ENCODE results near the gene CDH20.

CDH20 gene

DNA sequence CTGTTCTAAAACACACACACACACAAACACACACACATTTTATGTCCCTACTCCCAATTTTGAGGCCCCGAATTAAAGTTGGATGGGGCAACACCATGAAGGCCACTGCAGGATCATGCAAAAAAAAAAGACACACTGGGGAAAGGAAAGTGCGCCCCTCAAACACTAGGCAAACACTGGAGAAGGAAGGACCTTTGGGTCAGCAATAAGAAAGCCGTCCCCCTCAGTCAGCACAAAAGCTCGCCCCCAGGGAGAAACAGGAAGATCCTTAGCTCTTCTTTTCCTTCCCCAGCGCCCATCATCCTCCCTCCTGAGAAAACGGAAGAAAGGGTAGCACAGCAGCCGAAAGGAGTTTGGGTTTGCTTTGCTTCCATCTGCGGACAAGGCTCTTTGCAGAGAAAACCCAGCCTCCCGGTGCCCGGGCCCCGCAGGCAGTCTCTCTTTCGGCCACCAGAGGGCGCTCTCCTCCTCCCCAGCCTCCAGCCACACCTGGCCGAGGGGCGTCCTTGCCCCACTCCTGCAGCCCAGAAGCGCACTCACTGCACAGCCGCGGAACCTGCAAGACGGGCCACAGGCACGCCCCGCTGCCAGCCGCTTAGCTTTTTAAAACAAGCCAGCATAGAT, 248.5 kb downstream of the CDH20 start:
- DNase-seq = peak; percentile 67

DNA sequence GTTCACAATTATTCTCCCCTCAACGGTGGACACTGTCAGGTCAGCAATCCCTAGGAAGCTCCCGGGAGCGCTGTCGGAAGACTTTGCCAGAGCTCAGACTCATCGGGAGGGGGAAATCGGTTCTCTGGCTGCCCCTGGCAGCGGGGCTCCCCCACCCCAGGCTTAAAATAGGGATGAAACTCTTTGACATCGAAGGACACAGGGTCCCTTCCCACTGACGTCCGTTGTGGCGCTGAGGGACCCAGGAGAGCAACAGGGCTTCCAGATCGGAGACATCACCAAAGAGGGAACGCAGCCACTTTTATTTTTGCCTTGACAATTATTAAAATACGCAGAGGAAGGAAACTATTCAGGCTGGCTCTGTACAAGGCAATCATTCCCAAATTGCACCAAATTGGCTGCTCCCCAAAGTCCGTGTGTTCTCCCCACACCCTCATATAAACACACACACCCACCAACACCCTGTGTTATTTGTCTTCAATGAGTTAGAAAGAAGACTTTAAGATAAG, 249.0 kb downstream of the CDH20 start:
- no peak for DNase-seq

DNA sequence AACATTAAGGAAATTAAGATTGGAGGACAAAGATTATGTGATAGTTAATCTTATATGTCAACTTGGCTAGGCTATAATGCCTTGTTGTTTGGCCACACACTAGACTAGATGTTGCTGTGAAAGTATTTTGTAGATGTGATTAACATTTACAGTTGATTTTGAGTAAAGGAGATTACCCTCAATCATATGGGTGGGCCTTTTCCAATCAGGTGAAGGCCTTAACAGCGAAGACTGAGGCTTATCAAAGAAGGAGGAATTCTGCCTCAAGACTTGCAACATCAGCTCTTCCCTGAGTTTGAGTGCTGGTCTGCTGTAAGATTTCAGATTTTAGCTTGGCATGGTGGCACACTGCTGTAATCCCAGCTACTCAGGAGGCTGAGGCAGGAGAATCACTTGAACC, 250.3 kb downstream of the CDH20 start:
- DNase-seq = no peak

DNA sequence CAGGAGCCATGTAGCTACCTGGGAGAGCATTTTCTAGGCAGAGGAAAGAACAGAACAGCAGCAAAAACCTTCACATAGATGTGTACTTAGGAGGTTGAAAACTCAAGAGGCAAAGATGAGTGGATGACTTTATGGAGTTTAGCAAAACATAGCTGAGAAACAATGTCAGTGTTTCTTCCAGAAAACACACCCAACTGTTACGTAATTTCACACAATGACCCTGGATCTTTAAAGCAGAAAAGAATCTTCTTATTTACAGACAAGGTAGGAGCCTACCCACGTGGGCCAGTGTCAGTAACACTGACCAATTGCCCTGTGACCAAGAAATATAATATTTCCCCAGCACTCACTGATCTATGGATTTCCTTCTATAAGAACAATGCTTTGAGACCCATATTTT, 254.6 kb downstream of the CDH20 start:
- no peak for DNase-seq

DNA sequence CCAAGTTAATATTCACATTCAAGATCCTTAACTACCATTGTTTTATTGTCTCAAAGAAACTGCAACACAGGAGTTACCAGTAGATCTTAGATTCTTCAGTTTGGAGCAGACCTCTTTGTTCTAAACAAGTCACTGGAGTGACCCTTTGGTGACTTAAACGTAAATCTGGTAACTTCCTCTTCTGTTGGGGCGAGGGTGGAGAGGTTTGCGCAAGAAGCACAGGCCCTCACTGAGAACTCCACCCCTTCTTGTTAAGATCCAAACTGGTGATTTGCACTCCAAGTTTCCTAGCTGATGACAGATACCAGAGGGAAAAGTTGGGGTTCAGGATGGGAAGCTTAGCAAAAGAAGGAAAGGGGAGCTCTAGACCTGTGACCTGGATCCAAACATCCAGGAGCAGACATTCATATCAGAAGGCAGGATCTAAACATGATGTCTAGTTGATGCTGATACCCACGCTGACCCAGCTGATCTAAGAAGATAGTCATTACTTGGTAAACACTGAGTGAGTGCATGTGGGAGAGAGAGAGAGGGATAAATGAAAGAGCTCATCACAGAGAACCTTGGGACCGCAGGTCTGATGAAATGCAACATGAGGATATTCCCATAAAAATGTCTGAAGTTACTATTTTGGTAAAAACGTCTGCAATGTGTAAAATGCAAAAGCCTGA, 256.0 kb downstream of the CDH20 start:
- no peak for DNase-seq

DNA sequence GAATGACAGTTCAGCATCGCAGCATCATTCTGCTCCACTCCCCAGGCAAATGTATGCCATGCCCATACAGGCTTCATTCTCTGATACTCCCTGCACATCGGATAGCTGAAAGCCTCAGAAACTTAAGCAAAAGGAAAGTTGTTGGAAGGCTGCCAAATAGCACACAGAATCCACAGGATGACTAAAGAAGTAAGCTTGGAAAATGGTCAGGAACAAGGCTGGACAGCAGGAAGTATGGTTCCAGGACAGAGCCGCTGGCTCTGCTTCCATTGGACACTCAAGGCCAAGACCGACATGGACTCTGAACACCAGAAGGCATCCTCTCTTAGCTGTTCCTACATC, 256.5 kb downstream of the CDH20 start:
- no peak for DNase-seq

DNA sequence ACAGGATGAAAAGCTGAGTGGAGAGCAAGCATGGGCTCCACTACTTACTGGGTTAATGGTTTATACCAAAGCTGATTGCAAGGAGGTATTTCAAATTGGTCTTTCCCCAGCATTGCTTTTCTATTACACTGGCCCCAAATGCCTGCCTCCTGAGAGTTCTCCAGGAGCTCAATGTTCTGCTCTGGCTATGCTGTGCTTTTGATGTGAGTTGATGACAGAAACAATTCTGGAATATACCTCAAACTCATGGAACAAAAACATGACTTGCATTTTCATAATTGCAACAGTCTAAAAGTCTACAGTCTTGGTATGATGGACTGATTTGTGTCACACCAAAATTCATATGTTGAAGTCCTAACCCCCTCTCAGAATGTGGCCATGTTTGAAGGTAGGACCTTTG, 258.0 kb downstream of the CDH20 start:
- no peak for DNase-seq

DNA sequence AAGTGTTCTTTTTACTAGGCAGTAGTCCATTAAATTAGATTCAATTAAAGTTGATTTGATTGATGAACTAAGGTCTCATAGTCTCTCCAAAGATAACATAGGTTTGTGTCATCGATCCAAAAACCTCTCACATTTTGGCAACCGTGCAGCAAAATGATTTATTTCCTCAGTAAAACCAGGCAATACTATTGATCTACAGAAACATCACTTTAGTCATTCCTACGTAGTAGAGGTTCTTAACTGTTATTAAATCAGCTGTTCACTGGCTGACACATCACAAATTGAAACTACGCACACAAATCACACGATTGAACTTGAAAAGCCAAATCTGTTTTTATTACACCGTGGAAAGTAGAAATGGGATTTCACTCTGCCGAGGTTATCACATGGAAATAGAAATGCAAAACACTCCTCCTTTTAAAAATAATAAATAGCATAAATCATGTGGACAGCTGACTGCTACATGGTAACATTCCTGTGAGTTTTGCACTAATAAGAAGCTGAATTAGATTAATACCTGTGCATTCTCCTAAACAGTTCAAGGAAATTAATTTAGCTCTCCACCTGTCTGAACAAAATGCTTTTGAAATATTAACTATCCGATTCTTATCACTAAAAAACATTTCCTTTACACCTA, 262.5 kb downstream of the CDH20 start:
- no peak for DNase-seq

DNA sequence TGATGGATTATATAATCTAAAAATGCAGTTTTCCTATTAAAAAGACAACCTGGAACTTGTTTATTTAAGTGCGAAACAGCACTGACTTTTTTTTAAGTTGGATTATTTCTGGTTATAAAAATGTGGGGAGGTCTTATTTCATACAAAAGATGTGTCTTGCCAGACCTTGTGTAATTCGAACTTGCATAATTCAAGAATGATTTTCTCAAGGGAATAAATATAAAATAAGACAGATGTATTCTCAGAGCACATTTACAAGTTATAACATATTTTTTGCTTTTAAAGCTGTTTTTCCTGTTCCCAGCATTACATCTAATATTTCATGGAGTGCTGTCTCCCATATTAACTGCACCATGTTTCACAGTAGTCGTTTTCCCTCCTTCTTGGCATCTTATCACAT, 263.1 kb downstream of the CDH20 start:
- no peak for DNase-seq

DNA sequence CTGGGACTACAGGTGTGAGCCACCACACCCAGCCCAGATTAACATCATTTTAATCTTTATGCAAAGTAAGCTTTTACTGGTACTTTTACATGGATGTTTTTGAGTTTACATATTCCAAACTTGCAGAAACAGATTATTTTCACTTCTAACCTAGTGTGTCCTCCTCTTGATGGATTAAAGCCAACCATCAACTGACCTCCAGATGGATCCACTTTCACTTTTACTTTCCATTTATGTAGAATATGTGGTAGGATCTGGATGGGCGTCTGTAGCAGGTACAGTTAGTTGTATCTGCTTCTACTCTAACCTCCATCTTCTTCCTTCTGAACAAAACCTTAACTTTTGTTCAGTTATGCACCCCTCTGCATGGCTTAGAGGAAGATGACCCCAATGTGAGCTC, 264.1 kb downstream of the CDH20 start:
- DNase-seq = no peak

DNA sequence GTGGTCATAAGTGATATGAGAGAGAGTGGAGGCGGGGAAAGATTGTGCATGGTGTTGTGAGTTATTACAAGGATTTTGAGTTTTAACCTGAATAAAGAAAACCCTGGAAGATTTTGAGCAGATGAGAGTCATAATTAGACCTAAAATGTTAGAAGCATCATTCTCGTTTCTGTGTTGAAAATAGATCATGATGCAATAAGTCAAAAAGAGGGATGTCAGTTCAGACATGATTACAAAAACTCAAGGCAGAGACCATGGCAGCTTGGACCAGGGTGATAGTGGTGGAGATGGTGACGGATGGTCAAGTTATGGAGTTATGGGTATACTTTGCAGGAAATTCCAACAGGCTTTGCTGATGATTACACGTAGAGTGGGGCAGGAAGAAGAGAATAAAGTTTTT, 267.2 kb downstream of the CDH20 start:
- DNase-seq = no peak

DNA sequence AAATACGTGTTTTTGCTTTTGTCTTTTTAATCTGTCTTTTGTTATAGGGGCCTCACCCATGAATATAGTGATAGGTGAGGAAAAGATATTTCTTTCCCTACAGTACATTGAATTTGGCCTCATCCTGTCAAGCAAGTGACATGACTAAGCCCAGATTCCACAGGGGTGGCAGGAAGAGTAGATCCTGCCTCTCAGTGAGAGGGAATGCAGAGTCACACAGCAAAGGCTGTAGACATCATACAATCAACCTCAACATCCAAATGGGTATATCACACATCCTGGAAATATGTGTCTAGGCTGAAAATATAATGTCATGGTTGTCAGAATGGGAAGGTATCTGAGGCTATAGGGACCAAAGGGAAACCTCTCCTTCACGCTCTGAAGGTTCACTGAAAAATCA, 269.6 kb downstream of the CDH20 start:
- no peak for DNase-seq

Measured in activated CD4-positive, alpha-beta T cell treated with anti-CD3 and anti-CD28 coated beads, Interleukin-2, Interleukin-6, amounts not matched to agents 100 ng/mL and 50 ng/mL, durations not matched to agents 16 hours and 8 hours (primary cell).